PFSK-1 (cell line): Measurements from ENCODE around the gene SLC22A6. TPM values are rescaled to one million over a fixed set of nuclear protein-coding genes. Genes with fewer than 3 reads are reported as not detected.

Experiments used
- FOXP2 ChIP-seq: optimal IDR thresholded peaks from 2 replicates; pipeline ENCODE3; 2011; ENCODE audit warnings: borderline replicate concordance, control low read depth, inconsistent platforms; ENCODE audit not compliant: insufficient read depth; ENCODE audit errors: extremely low read length, extremely low read depth
- POLR2AphosphoS5 ChIP-seq: IDR thresholded peaks from 2 replicates; pipeline ENCODE4 v1.6.1; 2012; ENCODE audit warnings: low read depth, mild to moderate bottlenecking, control low read depth, low read length, moderate library complexity
- SIN3A ChIP-seq: IDR thresholded peaks from 2 replicates; pipeline ENCODE4 v1.6.1; 2012; ENCODE audit warnings: mild to moderate bottlenecking, low read length, moderate library complexity, borderline replicate concordance; ENCODE audit not compliant: insufficient read depth
- TAF1 ChIP-seq: IDR thresholded peaks from 2 replicates; pipeline ENCODE4 v1.6.1; 2012; ENCODE audit warnings: low read length, control low read depth, borderline replicate concordance; ENCODE audit not compliant: insufficient read depth
- polyA plus RNA-seq: library from polyadenylated mRNA; unstranded; fragments of >200 nt; gene quantifications from one replicate; pipeline ENCODE4 v1.2.1, GENCODE V29; 2012; ENCODE audit warnings: low read depth, missing spikeins; ENCODE audit not compliant: insufficient read length
- TF ChIP-seq, protein P1 (sequence below), 2 experiments: IDR thresholded peaks; 2 replicates each; pipeline versions ENCODE4 v1.6.1 to v1.8.0; 2011 to 2012; ENCODE audit warnings: low read depth in 2 of 2, low read length in 2 of 2, control low read depth in 1 of 2, inconsistent platforms in 1 of 2, mild to moderate bottlenecking in 1 of 2, moderate library complexity in 1 of 2; ENCODE audit not compliant: insufficient read depth in 1 of 2

Gene SLC22A6, protein sequence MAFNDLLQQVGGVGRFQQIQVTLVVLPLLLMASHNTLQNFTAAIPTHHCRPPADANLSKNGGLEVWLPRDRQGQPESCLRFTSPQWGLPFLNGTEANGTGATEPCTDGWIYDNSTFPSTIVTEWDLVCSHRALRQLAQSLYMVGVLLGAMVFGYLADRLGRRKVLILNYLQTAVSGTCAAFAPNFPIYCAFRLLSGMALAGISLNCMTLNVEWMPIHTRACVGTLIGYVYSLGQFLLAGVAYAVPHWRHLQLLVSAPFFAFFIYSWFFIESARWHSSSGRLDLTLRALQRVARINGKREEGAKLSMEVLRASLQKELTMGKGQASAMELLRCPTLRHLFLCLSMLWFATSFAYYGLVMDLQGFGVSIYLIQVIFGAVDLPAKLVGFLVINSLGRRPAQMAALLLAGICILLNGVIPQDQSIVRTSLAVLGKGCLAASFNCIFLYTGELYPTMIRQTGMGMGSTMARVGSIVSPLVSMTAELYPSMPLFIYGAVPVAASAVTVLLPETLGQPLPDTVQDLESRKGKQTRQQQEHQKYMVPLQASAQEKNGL
- polyA plus RNA-seq: not detected

DNA sequence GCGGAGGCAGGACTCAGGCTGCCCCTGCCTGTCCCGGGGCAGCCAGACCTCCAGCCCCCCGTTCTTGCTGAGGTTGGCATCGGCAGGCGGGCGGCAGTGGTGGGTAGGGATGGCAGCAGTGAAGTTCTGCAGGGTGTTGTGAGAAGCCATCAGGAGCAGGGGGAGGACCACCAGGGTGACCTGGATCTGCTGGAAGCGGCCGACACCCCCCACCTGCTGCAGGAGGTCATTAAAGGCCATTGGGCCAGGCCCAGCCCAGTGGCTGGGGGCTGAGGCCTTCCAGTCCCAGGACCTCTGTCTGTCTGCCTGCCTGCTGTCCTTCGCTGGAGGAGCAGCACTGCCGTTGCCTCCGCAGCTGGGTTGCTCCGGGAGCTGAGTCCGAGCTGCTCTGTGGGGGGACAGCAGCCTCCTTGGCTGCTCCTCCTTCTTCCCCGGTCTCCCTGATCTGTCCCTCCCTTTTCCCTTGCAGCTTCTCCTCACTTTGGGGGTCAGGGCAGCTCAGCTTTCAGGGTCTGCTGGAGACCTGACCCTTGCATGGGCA lies at the start of gene SLC22A6:
SLC22A6 (minus strand) TSS at position 517 of the 541 bp plus-strand sequence; CDS start at position 240, 277 bp downstream.
- TF ChIP-seq TAF1: no peak
- TF ChIP-seq, protein P1, sequence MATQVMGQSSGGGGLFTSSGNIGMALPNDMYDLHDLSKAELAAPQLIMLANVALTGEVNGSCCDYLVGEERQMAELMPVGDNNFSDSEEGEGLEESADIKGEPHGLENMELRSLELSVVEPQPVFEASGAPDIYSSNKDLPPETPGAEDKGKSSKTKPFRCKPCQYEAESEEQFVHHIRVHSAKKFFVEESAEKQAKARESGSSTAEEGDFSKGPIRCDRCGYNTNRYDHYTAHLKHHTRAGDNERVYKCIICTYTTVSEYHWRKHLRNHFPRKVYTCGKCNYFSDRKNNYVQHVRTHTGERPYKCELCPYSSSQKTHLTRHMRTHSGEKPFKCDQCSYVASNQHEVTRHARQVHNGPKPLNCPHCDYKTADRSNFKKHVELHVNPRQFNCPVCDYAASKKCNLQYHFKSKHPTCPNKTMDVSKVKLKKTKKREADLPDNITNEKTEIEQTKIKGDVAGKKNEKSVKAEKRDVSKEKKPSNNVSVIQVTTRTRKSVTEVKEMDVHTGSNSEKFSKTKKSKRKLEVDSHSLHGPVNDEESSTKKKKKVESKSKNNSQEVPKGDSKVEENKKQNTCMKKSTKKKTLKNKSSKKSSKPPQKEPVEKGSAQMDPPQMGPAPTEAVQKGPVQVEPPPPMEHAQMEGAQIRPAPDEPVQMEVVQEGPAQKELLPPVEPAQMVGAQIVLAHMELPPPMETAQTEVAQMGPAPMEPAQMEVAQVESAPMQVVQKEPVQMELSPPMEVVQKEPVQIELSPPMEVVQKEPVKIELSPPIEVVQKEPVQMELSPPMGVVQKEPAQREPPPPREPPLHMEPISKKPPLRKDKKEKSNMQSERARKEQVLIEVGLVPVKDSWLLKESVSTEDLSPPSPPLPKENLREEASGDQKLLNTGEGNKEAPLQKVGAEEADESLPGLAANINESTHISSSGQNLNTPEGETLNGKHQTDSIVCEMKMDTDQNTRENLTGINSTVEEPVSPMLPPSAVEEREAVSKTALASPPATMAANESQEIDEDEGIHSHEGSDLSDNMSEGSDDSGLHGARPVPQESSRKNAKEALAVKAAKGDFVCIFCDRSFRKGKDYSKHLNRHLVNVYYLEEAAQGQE (IDR thresholded peaks at IDR 0.05; ENCODE audit: insufficient read depth in 1 of 2, low read depth in 2 of 2, low read length in 2 of 2): no peak
- no peak for TF ChIP-seq FOXP2
- no peak for TF ChIP-seq SIN3A
- TF ChIP-seq POLR2AphosphoS5: no peak

GRCh38 chr11:63032457-63032856 lies 47.7 kb upstream of the SLC22A6 start:
- no peak for TF ChIP-seq TAF1
- no peak for TF ChIP-seq POLR2AphosphoS5
- TF ChIP-seq FOXP2: no peak
- TF ChIP-seq, protein P1 (IDR thresholded peaks at IDR 0.05; ENCODE audit: insufficient read depth in 1 of 2, low read depth in 2 of 2, low read length in 2 of 2): no peak
- no peak for TF ChIP-seq SIN3A

DNA sequence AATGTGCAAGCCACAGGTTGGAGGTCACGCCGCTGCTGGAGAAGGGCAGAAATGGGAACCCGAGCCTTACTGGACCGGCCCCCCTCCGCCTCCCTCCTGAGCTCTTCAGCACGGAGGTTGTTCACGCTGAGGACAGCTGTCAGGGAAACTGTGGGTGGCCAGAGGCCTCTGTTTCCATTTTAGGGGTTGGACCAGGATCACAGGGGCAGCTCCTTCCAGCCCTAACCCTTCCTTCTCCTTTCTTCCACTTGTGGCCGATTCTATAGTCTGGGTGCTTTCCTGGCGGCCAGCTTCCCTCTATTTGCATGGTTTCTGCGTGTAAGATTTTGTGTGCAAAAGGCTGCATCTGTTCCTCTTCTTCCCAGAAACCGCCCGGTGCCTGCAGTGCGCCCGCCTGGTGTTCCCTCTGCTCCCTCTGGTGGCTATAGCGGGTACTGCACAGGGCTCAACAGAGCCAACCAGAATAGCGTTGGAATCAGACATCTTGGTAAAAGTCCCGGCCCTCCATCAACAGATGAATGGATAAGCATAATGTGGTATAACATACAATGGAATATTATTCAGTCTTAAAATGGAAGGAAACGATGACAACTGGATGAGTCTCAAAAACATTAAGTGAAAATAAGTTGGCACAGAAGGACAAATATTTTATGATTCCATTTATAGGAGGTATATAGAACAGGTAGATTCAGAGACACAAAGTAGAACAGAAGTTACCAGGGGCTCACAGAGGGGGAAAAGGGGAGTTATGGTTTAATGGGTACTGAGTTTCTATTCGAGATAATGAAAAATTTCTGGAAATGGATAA lies 39.3 kb upstream of the SLC22A6 start:
- TF ChIP-seq POLR2AphosphoS5: no peak

DNA sequence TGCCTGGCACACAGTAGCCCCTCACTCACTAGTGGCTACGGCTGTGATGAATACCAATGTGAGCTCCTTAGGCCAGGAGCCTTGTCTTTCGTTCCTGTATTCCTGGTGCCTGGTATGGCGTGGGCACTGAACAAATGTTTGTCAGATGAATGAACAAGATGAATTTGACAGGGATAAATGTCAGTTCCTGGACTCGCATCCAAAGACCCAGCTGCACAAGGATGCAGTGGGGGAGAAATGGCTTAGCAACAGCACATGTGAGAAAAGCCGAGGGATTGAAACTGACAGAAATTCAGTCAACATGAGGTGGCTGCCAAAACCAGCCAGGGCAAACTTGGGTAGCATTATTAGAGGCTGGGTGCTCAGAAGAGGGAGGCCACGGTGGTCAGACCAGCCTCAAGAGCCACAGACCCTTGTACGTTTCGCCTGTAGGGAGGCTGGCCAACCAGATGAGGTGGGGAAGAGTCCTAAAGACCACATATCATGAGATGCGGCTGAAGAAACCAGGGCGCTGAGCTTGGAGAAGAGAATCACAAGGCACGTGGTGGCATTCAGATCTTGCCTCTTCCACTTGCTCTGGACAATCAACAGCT lies 38.6 kb upstream of the SLC22A6 start:
- no peak for TF ChIP-seq FOXP2
- TF ChIP-seq, protein P1 (IDR thresholded peaks at IDR 0.05; ENCODE audit: insufficient read depth in 1 of 2, low read depth in 2 of 2, low read length in 2 of 2): no peak
- TF ChIP-seq TAF1: no peak
- no peak for TF ChIP-seq SIN3A
- TF ChIP-seq POLR2AphosphoS5: no peak

DNA sequence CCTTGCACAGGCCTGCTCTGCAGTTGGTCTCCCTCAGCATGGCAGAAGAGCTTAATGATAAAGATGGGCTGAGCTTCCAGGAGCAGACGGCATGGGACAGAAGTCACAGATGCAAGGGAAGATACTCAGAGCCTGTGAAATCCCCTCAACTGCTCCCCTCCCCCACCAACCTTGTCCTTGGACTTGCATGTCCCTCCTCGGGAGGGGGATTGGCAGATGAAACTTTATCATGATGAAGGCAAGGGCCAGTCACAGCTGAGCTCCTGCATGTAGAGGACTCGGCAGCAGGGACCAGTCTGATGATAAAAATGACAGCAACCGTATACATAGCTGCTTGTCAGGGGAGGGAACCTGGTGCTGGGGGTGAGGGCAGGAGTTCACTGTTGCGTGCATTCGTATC lies 37.7 kb upstream of the SLC22A6 start:
- no peak for TF ChIP-seq TAF1
- no peak for TF ChIP-seq FOXP2
- no peak for TF ChIP-seq POLR2AphosphoS5
- TF ChIP-seq SIN3A: no peak
- TF ChIP-seq, protein P1 (IDR thresholded peaks at IDR 0.05; ENCODE audit: insufficient read depth in 1 of 2, low read depth in 2 of 2, low read length in 2 of 2): no peak
